HG03558 (cell line): ENCODE data around the gene SPACA5B.
"Not testable (repeated sequence)": the region's sequence is repeated elsewhere in the genome, so short reads cannot be mapped to it uniquely, and the experiment has no call there.

Source experiments
- ATAC-seq: cut with Tn5 transposase; IDR thresholded peaks from one replicate; pipeline ENCODE4 v1.9.1; 2021; ENCODE audit warnings: moderate number of reproducible peaks; ENCODE audit not compliant: unreplicated experiment; ENCODE audit errors: extremely low read depth

The SPACA5B gene

DNA sequence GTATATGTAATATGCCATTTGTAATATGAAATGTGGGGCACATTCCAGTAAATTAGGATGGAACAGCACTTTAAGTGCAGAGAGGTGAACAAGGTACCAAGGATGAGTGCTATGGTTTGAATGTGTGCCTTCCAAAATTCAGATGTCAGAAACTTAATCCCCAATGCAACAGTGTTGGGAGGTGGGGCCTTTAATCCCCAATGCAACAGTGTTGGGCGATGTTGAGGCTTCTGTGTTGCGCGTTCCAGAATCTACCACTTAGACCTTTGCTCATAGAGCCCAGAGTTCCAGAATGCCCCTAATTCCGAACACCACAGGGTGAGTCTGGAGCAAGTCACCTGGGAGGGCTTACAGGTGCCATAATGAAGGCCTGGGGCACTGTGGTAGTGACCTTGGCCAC, at the start of gene SPACA5B:
Gene SPACA5B (plus strand): TSS at position 301 of the 400 bp plus-strand sequence. CDS start 62 bp downstream, at position 363.
- not testable (repeated sequence) for ATAC-seq

GRCh38 chrX:48083212-48083611, 47.2 kb upstream of the SPACA5B start:
- ATAC-seq: no peak

DNA sequence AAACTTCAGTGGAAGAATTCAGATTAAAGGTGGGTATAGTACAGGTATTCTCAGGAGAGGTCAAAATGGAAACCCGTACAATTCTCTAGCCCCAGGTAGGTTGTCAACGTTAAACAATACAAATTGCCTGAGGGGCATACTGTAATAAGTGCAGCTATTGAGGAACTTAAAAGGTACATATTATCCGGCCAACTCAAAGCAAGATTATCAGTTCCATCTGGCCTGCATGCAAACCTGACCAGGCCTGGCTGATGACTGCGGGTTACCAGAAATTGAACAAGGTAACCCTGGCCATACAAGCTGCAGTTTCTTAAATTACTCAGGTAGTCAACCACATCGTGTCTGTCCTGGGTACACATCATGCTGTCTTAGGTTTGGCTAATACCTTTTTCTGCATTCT, 46.7 kb upstream of the SPACA5B start:
- no peak for ATAC-seq

DNA sequence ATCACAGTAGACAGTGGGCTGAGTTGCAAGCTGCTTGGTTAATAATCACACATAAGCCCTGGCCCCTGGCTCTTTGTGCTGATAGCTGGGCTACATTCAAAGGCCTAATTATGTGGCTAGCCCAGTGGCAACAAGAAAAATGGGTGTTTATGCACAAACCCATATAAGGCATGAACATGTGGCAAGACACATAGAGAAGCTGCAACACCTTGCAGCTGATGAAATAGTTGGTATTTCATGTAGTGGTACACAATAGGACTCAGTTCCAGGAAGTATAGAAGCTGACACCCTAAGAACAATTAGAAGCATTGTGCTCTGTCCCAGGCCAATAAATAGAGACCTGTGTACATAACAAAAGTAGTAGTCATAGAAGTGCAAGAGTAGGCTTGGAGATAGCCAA, 44.3 kb upstream of the SPACA5B start:
- ATAC-seq: no peak

DNA sequence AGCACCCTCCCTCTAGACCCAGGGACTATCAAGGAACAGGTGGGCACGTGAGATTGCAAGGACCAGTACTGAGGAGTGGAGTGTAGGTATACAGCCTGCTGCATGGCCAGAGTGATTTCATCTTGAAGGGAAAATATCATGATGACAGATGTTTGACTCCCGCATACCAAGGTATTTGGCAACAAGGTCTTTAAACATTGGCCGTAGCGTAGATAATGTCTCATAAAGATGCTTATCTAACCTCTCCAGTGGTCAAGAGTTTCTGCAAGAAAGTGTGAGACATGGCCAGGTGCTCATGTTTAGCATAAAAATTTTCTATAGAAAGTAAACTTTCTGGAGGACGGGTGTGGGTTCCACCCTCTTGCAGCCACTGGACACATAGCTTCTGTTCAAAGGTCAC, 40.3 kb upstream of the SPACA5B start:
- ATAC-seq: no peak

GRCh38 chrX:48092558-48092957, 37.9 kb upstream of the SPACA5B start:
- not testable (repeated sequence) for ATAC-seq

DNA sequence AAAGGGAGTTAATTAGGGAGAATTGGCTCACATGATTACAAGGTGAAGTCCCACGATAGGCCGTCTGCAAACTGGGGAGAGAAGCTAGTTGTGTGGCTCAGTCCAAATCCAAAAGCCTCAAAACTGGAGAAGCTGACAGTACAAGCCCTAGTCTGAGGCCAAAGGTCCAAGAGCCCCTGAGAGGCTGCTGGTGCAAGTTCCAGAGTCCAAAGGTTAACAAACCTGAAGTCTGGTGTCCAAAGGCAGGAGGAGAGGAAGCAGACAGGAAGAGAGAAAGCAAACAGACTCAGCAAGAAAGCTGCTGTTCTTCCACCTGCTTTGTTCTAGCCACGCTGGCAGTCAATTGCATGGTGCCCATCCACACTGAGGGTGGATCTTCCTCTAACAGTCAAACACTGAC, 29.0 kb upstream of the SPACA5B start:
- no peak for ATAC-seq

GRCh38 chrX:48102874-48103374, 27.5 kb upstream of the SPACA5B start:
- ATAC-seq: no peak

DNA sequence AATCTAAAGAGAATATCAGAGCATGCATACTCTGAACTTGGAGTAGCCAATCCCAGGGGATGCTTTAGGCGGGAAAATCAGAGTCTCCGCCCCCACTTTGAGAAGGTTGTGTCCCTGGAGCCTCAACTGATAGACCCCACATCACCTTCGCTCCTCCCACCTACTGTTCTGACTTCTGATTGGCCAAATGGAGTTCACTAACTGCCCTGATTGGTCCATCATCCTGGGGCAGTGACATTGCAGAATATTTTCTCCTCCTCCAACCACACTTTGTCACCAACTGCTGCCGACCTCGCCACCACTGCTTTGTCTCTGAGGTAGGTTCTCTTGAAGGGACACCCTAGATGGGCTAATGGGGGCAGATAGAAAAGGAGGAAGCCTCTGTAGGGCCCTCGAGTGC, 22.7 kb upstream of the SPACA5B start:
- no peak for ATAC-seq

DNA sequence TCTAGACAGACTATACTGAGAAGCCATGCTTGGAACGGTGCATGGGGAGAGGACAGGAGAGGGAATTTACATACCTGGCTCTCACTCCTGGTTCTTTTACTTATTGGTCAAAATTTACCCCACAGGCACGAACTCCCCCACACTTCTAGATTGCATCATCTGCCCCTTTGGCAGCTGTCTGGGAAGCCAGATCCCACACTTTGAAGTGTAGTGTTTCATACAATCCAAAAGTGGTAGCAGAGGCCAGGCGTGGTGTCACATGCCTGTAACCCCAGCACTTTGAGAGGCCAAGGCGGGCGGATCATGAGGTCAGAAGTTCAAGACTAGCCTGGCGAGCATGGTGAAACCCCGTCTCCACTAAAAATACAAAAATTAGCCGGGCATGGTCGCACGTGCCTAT, 5.1 kb upstream of the SPACA5B start:
- ATAC-seq: not testable (repeated sequence)

GRCh38 chrX:48132308-48132844, 1.9 kb downstream of the SPACA5B start:
- not testable (repeated sequence) for ATAC-seq

DNA sequence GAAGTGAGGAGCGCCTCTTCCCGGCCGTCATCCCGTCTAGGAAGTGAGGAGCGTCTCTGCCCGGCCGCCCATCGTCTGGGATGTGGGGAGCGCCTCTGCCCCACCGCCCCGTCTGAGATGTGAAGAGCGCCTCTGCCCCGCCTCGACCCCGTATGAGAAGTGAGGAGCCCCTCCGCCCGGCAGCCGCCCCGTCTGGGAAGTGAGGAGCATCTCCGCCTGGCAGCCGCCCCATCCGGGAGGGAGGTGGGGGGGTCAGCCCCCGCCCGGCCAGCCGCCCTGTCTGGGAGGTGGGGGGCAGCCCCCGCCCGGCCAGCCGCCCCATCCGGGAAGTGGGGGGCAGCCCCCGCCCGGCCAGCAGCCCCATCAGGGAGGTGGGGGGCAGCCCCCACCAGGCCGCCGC, 8.7 kb downstream of the SPACA5B start:
- not testable (repeated sequence) for ATAC-seq

- not testable (repeated sequence) for ATAC-seq
These were observed 11.5 kb downstream of the SPACA5B start for GRCh38 chrX:48141810-48142508.

GRCh38 chrX:48142697-48143096, 12.3 kb downstream of the SPACA5B start:
- not testable (repeated sequence) for ATAC-seq

DNA sequence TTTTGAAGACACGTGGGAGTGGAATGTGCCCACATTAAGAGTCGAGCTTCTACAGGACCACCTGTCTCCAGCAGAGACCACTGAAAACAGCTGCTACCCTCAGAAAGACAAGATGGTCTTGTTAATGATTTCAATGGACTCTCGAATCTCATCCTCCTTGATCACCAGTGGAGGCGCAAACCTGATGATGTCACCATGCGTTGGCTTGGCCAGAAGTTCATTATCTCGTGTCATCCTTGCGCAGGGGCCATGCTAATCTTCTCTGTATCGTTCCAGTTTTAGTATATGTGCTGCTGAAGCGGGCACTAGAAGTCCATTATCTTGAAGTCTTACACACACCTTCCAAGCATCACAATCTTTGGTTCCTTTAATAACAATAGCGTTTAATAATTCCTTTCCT, 23.3 kb downstream of the SPACA5B start:
- no peak for ATAC-seq

DNA sequence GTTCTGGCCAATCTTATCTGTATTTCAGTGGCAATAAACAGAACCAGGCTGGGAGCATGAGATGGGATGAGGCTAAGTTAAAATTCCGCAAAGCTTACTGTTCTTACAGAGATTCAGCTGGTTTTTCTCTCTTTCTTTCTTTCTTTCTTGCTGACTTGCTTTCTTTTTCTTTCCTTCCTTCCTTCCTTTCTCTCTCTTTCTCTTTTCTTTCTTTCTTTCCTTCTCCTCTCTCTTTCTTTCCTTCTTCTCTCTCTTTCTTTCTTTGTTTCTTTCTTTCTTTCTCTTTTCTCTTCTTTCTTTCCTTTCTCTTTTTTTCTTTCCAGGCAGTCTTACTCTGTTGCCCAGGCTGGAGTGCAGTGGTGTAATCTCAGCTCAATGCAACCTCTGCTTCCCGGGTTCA, 24.4 kb downstream of the SPACA5B start:
- ATAC-seq: no peak

GRCh38 chrX:48156014-48156413, 25.6 kb downstream of the SPACA5B start:
- ATAC-seq: no peak

- ATAC-seq: no peak
These were observed 34.8 kb downstream of the SPACA5B start for GRCh38 chrX:48165241-48165640.

DNA sequence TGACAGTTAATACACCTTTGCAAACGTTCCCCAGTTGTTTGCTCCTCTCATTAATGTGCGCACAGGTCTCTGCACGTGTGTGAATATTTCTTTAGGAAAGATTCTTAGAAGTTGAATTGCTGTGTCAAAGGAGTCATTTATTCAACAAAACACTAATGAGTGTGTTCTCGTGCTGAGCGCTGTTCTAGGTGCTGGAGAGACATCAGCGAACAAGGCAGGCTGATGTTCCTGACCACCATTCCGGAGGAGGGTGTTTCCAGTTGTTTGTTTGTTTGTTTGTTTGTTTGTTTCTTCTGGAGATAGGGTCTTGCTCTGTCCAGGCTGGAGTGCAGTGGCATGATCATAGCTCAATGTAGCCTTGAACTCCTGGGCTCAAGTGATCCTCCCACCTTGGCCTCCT, 35.9 kb downstream of the SPACA5B start:
- not testable (repeated sequence) for ATAC-seq

DNA sequence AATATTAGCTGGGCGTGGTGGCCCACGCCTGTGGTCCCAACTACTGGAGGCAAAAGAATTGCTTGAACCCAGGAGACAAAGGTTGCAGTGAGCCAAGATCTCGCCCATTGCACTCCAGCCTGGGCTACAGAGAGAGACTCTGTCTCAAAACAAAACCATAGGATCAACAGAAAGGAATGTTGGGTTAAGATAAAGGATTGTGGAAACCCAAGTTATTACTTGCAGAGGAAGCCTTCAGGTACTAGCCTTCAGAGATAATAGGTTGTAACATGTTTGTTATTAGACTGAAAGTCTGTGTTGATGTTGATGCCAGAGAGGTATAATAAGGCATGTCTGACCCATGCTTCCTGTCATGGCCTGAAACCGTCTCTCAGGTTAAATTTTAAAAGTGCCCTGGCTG, 49.3 kb downstream of the SPACA5B start:
- ATAC-seq: no peak

- no peak for ATAC-seq
These were observed 50.4 kb downstream of the SPACA5B start for GRCh38 chrX:48180811-48181210.

- not testable (repeated sequence) for ATAC-seq
These were observed 51.5 kb downstream of the SPACA5B start for GRCh38 chrX:48181882-48182281.
